NCI-H187 treated with DMSO at 0.1 percent for 48 hours (cell line): ENCODE data around the gene MKX.

ENCODE experiments used
- DNase-seq: peaks from one replicate; lab custom pipeline; 2025; lab: John Stamatoyannopoulos, UW

MKX gene

DNA sequence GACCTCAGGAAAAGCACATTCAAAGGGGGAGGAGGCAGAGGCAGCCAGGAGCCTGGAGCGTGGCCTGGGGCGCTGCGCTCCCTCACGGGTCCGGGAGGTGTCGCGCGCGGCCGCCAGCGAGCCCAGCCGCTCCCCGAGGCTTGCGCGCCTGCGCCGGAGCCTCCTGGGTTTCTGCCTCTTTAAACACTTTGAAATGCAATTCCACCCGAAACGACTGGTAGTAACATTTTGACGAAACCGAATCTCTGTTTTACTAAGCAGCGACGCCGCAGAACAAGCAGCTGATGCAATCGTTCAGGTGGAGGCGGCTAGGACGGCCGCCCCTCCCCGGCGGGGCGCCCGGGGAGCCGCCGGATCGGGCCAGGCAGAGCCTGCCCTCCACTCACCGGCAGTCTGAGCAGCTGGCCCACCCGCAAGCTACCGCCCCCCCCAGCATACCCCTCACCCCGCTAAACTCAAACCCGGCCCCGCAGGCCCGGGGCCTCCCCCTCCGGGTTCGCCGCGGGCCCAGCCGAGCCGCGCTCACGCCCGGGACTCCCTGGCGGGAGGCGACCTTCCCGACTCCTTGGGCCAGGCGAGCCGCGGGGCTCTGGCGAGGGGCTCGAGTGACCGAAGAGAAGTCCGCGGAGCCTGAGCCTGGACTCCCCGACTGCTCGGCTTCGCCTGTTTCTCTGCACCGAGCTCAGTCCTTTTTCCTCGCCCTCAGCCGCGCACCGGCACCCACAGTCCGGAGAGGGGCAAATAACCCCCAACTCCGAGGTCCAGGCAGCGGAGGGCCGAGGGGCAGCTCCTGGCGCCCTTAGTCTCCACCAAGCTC, 3.2 kb downstream of the MKX start:
- no peak for DNase-seq

DNA sequence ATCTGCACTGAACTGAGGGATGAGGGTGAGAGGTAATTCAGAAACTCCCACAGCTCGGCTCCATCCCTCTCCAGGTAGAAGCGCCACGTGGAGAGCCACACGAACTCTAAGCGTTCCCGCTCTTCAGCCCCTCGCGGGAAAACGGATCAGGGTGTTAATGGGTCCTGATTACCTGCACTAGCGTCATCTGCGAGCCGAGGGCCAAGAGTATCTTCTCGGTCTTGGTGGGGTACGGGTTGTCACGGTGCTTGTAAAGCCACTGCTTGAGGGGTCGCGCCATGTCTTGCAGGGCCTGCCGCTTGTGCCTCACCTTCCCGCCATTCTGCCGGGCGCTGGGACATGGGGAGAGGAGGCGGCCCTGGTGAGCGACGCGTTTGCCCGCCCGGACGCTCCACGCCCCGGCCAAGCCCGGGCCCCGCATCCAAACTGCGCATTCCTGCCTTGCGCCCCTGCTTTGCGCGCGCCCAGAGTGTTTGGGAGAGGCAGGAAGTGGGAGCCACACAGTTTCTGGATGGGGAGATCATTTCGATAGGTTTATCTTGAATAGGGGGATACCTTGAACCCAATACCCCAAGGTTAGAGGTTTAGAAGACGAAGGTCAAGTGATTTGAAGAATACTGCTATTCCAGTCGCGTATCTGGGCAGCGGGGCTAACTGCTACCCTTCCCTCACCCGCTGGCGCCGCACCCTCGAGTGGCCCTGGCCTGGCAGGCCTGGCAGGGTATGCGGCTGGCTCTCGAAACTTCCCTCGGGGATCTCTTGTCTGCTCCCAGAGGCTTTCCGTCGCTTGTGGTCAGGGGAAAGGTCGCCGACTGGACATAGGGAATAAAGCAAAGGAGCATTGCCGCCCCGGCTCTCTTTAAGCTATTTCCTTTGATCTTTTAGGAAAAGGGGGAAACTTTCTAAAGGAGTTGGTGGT, 4.2 kb downstream of the MKX start:
- DNase-seq, result no peak

DNA sequence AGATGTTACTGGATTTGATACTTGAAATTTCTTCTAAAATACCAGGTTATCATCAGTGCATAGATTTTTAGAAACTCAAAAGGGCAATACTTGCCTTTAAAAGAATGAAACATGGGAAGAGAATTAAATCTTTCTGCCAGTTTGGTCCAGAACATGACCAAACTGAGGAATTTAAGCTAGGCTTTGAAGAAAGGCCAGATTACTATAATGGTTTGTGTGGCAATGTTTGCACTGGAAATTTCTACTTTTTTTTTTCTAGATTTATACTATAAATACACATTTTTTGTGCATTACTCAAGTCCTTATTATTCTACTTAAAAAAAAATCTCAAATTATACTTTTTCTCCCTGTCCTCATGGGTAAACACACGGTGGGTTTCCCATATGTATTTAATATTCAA, 9.2 kb downstream of the MKX start:
- no peak for DNase-seq

DNA sequence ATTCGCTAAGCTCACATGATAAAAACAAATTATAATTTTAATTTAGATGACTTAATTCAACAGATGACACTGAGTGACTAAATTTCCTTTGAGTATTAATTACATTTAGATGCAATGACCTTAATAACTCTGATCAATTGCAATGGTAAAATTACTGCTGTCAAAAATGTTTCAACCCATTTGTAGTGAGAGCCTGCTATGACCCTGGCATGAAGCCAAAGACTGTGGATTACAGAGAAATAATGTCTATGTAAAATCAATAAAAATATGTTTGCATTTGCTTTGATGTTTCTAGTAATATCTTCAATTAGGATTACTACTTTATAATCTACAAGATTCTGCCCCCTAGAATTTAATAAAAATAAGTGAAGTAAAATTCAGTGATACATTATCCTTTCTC, 15.6 kb downstream of the MKX start:
- no peak for DNase-seq

DNA sequence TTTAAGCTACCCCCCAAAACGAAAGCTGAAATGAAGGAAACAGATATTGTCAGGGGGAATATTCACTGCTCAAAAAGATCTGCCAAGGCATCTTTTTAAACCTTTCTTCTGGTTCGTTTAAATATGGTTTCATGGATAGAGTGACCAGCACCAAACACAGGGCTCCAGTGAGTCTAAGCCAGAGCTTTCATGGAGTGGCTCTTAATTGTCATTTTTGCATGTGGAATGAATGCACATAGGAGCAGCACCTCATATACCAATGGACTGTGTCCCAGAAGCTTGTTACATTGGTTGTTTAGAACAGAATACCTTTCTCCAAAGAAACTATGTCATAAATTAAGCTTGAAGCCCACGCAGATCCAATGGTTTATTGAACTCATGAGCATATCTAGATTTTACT, 17.3 kb downstream of the MKX start:
- no peak for DNase-seq

DNA sequence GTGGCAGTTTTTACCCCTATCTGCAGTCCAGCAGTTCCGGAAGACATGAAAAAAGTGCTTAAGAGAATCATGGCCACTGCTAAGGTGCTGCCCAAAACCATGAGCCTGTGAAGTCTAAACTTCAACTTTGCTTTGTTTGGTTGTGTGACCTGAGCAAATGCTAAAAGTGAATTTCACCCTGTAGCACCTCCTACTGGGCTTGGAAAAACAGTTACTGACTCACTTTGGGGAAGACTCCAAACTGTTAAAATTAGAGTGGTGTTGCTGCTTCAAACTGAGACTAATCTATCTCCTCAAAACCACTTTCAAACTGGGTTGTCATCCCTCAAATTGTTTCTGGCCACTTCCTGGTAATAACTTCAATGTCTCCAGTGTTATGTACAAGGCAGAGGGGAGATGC, 21.3 kb downstream of the MKX start:
- no peak for DNase-seq

DNA sequence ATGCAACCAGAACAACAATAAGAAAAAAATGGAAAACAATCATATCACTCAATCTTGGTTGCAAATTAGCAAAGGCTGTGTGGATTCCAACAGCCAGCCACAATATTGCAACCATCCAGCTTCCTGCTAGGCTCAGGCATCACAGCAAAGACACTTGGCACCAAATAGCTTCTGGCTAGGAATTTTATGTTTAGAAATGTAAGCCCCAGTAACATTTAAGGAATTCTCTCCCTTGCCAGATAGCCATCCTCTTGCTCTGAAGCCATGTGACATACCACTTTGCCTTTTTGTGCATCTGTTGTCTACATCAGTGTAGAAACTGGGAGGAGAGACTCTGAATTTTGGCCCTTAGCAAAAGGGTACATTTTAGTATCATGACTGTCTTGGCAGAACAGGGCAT, 22.2 kb downstream of the MKX start:
- no peak for DNase-seq

DNA sequence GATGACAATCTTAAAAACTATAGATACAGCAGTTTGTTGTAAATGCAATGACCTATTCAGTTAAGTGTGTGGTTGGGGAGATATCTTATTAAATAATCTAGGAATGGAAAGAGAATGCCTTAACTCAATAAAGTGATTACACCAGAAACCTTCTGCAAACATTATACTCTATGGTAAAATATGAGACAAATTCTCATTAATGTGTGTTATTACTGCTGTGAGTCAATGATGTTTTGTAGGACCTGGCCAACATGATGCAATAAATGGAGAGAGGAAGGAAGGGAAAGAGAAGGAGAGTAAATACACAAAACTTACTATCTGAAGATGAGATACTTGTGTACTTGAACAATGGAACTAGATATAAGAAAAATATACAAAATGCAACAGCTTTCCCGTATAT, 25.1 kb downstream of the MKX start:
- no peak for DNase-seq

DNA sequence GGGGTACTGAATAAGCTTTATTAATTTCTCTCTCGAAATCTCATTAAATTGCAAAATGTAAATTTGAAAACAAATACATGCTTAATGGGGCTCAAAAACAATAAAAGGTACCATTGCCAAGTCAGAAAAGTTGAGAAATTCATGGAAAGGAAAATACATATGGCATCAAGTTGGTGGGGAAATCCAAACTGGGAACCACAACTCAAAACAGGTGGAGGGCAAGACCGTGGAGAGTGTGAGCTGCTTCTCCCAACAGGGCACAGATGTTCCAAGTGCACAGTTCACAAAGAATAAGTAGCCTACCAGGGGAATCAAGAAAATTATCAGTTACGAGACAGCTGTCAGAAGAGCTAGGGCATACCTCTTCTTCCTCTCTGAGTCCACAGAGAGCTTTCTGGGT, 26.6 kb downstream of the MKX start:
- no peak for DNase-seq

DNA sequence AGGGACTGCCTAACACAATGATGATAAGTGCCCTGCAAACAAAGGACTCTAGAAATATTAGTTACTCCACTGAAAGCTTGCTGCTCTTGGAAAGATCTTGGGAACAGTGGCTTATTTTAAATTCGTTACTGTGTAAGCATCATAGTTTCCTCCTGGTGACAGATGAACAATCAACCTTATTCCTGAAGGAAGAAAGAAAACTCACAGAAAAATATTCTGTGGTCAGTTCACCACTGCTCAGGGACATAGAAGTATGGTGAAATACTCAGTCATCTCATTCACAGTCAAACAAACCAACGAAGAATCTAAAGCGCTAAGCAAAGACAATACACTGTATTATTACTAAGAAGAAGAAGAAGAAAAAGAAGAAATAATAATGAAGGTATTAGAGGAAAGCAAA, 27.8 kb downstream of the MKX start:
- DNase-seq, result no peak

DNA sequence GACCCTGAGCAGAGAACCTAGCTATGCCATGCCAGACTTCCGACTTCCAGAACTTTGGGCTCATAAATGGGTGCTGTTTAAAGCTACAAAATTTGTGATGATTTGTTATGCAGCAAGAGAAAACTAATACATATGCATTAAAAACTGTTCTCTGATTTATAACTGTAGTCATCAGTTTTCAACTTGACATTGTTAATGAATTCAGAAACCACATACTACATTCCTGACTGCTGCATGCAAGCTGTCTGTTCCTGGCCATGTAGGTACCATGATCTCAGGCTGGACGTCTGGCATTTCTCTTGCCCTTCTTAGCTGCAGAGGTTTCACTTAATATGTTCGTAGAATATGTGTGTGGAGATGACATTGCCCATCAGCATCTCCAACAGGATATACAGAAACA, 28.4 kb downstream of the MKX start:
- DNase-seq, result no peak

DNA sequence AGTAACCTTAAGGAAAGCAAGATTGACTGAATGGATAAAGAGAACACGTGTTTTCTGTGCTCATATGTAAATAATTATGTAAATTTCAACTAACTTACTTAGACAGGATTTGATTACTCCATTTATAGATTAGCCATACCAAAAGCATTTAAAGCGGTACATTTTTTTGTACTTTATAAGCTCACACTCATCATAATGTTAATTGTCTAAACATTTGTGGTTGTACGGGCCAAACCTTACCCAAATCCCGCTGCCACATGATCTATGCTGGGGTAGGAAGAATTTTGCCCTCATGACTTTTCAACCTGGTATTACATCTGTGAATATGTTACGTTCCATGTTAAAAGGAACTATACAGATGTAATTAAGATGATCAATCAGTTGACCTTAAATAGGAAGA, 29.1 kb downstream of the MKX start:
- no peak for DNase-seq

DNA sequence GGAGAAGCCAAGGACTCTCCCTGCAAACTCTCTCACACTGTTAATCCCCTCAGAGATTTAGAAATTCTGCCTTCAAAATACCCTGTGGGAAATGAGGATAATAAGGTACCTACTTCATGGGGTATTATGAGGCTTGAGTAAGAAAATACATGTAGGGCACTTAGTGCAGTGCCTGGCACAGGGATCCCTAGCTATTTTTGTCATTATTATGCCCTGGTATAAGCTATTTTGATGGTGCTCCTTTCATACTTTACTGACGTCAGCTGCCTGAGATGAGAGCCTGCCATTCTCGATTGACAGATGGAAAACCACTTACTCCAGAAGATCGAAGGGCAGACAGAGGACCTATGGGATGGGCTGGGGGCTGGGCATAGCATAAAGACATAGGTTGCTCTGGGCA, 30.1 kb downstream of the MKX start:
- no peak for DNase-seq

DNA sequence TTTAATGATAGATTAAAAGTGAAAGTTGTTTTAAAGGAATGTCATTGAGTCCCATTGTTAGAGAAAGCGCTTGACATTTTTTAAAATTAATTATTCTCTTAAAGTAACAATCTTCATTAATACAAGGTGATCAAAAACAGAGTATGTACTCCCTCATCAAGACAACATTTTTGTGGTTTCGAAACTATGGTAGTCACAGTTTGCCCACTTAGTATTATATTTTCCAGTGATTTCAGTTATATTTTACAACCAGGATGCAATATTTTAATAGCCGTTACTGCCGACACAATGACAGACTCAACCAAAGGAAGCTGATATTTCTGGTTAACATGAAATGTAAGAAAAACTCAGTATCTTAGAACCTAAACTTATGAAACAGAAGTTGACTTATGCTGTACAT, 31.3 kb downstream of the MKX start:
- DNase-seq, result no peak

DNA sequence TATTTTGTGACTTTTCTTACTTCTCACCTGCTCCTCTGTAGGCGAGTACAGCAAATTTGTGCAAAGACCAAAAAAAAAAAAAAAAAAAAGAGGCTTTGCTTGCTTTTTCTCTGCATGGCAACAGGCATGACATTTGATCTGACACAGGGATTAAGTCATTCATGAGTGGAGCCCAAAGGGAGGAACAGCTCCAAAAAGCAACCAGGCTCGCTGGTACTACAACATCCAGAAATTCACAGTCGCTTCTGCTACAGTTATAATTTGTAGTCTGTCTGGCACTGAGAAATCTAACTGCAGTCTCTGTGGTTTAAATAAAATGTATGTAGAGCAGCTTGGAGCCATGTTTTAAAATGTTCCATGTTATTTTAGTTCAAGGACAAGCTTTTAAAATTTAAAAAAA, 31.7 kb downstream of the MKX start:
- DNase-seq, result no peak

DNA sequence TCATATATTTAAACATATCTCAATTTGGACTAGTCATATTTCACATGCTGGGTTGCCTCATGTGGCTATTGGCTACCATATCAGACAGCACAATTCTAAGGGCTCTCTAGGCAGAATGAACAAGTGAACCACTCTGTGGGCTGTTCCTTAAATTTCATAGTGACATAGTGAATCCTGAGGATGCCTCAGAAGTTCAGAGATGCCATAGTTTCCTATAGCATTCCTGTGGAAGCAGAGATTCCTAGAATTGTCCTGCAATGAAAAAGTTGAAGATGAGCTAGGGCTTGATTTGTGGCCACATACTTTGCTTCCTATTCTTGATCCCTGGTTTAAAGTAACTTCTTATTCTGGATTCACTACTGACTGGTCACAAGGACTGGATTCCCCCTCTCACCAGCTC, 35.6 kb downstream of the MKX start:
- no peak for DNase-seq

DNA sequence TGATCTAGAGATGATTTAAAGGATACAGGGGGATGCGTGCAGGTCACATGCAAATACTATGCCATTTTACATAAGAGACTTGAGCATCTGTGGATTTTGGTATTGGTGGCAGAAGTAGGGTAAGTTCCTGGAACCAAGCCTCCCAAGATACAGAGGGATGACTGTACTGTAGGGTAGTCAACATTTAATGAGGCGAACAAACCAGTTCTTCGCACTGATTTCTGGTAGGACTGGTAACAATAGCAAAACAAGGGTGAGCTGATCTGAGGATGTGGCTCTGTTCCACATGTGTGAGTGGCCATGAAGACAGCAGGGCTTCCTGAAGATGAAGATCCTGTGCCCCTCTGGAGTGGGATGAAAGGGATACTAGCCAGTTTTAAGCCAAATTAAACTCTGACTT, 36.3 kb downstream of the MKX start:
- DNase-seq, result no peak

DNA sequence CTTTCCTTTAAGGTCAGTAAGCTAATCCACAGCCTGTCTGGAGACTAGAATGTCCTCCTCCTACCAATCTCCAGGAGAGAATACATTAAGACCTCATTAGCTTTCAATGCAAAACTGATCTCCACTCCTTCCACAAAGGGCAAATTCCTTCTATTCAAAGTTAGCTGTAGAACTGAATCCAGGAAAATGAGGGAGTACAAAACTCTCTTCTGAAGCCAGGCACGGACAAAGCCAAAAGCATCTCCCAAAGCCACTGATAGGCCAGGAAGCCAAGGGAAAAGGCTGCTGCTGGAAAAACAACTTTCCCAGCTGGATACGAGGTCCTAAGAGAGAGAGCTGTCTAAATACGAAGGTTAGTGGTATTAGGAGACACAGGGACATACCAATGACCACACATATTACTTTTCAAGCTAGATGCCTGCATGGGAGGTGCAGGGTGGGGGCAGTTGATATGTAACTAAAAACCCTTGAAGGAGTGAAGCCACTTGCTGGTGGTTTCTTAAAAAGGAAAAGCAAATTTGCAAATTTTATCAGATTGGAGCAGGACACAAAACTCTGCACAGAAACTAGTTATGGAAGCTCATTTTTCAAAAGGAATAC, 43.6 kb downstream of the MKX start:
- DNase-seq, result no peak

DNA sequence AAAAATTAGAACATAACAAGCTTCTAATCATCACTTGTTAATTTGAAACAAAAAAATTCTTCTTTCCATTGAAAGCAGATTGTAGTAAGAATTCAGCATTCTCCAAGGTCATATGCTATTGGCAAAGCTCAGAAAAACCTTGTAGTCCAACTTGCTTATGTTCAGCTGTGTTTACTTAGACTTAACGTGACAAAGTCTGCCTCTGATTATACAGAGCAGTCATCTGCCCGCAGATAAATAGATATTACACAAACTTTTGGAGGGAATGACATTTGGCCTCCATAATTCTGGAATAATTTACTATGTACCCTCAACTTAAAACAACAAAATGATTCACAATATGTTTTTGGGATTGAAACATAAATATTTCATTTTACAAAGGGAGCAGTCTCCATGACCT, 45.8 kb downstream of the MKX start:
- no peak for DNase-seq

DNA sequence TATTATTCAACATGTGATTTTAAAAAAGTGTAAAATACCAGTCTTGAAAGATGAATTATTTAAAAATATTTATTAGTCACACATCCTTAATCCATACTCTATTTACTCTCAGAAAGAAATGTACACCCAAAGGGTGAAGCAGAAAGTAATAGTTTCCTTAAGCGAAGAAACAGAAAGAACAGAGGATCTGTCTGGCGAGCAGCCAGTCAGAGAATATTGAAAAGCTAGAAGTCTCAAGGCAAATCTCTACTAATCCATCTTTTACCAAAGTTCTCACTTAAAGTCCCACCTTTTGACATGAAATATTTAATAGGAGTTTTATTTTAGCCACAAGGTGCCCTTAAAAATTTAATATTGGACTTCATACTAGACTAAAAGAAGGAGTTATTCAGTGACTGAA, 46.7 kb downstream of the MKX start:
- no peak for DNase-seq

DNA sequence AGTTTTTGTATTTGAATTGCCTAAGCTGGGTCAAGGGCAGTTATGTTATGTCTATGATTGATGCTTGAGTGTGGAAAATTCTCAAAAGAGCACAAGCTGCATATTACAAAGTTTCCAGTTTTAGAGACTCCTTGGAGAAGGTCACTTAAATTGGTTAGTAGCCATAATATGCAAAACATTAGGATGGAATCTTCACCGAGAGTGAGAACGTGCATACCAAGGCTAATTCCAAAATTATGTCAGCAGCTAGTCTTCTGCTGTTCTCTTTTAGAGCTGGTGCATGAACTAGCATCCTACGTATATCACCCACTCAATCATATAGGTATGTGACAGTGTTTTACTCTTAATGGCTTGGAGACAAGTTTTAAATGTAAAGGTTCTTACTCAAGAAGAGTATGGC, 49.2 kb downstream of the MKX start:
- no peak for DNase-seq

DNA sequence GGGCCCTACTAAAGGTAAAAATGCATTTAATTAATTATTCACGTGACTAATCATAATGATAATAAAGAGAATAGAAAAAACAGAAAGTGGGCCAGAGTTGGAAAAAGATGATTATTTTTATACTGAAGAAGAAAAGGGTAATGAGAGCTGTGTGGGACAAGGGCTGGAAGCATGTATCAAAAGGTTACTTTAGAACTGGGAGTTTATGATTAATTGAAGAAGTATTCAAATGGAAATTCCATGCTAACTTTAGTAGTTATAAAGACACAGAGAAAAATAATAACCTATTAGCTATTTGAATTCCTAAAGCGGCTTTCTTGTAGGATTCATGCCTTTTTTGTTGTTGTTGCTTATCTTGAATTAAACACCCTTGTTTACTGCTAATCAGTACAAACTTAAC, 49.9 kb downstream of the MKX start:
- DNase-seq, result no peak

DNA sequence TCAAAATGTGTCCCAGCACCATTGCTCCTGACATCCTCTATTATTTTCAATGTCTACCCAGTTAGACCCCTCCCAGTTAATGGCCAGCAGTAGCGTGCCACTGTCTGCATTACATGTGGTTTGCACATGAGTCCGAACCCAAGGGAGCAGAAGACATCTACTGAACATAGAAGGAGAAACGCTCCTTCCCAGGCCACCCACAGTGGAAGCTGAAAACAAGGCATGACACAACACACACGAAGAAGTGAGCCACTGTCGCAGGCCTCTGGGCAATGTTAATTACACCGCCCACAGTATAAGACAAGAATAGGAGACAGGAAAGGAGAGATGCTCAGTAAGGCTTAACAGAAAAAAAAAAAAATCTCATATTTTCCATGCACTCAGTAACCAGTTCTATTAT, 50.5 kb downstream of the MKX start:
- DNase-seq, result no peak
